ENCODE results near the gene PSEN1. TPM values are rescaled to one million over a fixed set of nuclear protein-coding genes. Genes with fewer than 3 reads are reported as not detected.
A peak's percentile ranks its signal among the peaks of the same experiment; 100 is the strongest.

PSEN1 gene
- total RNA-seq: 10 to 100 TPM; 23.5 to 23.7 TPM

DNA sequence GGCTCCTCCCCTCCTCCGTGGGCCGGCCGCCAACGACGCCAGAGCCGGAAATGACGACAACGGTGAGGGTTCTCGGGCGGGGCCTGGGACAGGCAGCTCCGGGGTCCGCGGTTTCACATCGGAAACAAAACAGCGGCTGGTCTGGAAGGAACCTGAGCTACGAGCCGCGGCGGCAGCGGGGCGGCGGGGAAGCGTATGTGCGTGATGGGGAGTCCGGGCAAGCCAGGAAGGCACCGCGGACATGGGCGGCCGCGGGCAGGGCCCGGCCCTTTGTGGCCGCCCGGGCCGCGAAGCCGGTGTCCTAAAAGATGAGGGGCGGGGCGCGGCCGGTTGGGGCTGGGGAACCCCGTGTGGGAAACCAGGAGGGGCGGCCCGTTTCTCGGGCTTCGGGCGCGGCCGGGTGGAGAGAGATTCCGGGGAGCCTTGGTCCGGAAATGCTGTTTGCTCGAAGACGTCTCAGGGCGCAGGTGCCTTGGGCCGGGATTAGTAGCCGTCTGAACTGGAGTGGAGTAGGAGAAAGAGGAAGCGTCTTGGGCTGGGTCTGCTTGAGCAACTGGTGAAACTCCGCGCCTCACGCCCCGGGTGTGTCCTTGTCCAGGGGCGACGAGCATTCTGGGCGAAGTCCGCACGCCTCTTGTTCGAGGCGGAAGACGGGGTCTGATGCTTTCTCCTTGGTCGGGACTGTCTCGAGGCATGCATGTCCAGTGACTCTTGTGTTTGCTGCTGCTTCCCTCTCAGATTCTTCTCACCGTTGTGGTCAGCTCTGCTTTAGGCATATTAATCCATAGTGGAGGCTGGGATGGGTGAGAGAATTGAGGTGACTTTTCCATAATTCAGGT lies at the start of gene PSEN1:
TSS of gene PSEN1 (plus strand) at position 121 of the 839 bp plus-strand sequence. CDS start 11,513 bp downstream, outside the sequence.
- peak; percentile 99 for DNase-seq
- Mint-ChIP-seq H3K4me3 (peak within 1 kb of the TSS; percentile 85), H3K9me3 (peaks cover 15% of the 10 kb centered on the region), H3K27me3 (no peaks in the 10 kb centered on the region), H3K4me1 (peaks cover 16% of the 10 kb centered on the region), H3K27ac (peak within 1 kb of the TSS; percentile 89), H3K36me3 (peaks cover 23% of the 10 kb centered on the region)

- no peak overlapping the region for H3K4me3 Mint-ChIP-seq
- H3K9me3 Mint-ChIP-seq: no peaks in the 10 kb centered on the region
- peaks cover 12% of the 10 kb centered on the region for H3K4me1 Mint-ChIP-seq
- peak overlapping the region; percentile 58 for H3K27ac Mint-ChIP-seq
- H3K36me3 Mint-ChIP-seq: peaks cover 45% of the 10 kb centered on the region
- DNase-seq: no peak
- H3K27me3 Mint-ChIP-seq: no peaks in the 10 kb centered on the region
Observed at GRCh38 chr14:73091044-73091443, 45.3 kb upstream of the PSEN1 start.

- H3K9me3 Mint-ChIP-seq: no peaks in the 10 kb centered on the region
- peaks cover 19% of the 10 kb centered on the region for H3K36me3 Mint-ChIP-seq
- no peak overlapping the region for H3K4me3 Mint-ChIP-seq
- H3K4me1 Mint-ChIP-seq: peaks cover 6% of the 10 kb centered on the region
- no peaks in the 10 kb centered on the region for H3K27me3 Mint-ChIP-seq
- no peak overlapping the region for H3K27ac Mint-ChIP-seq
- DNase-seq: no peak
Observed at GRCh38 chr14:73097421-73097820, 38.9 kb upstream of the PSEN1 start.

DNA sequence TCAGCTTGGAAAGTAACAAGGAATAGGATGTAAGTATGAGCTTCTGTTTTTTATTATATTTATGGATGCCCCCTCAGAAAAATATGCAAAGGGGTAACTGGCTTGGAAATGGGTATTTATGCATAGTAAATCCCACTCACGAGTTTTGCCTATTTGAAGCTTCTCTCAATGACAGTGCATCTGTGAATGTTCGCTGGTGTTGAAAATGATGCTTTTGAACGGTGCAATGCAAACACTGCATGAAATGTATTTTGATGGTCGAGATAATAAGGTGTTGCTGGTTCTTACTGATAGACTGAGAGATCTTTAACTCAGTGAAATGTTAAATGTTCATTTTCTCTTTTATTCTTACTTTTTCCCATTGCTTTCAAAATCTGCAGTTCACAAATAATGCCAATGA lies 36.0 kb upstream of the PSEN1 start:
- peaks cover 24% of the 10 kb centered on the region for H3K36me3 Mint-ChIP-seq

GRCh38 chr14:73102806-73103497 lies 33.4 kb upstream of the PSEN1 start:
- Mint-ChIP-seq H3K27me3 (no peaks in the 10 kb centered on the region), H3K9me3 (no peaks in the 10 kb centered on the region), H3K4me1 (no peaks in the 10 kb centered on the region), H3K4me3 (no peak overlapping the region), H3K36me3 (peaks cover 32% of the 10 kb centered on the region), H3K27ac (no peak overlapping the region)
- no peak for DNase-seq

More for the DNA sequence above, 36.0 kb upstream of the PSEN1 start:
- Mint-ChIP-seq H3K4me3 (no peak overlapping the region), H3K4me1 (no peaks in the 10 kb centered on the region), H3K27me3 (no peaks in the 10 kb centered on the region), H3K9me3 (no peaks in the 10 kb centered on the region), H3K27ac (no peak overlapping the region)
- DNase-seq: no peak

DNA sequence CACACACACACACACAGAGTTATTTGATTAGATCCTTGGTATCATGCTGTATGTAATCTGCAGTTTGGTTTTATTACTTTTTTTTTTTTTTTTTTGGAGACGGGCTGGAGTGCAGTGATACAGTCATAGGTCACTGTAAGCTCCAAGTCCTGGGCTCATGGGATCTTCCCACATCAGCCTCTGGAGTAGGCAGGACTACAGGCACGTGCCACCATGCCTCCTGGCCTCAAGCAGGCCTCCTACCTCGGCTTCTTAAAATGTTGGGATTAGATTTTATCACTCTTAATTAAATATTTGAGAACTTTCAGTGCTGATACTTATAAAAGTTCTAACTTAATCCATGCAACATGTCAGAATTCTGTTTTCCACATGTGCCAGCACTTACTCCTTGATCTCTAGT lies 31.3 kb upstream of the PSEN1 start:
- no peak for DNase-seq
- peaks cover 31% of the 10 kb centered on the region for H3K36me3 Mint-ChIP-seq
- no peak overlapping the region for H3K4me3 Mint-ChIP-seq
- H3K27ac Mint-ChIP-seq: no peak overlapping the region
- H3K27me3 Mint-ChIP-seq: no peaks in the 10 kb centered on the region
- no peaks in the 10 kb centered on the region for H3K4me1 Mint-ChIP-seq
- no peaks in the 10 kb centered on the region for H3K9me3 Mint-ChIP-seq

DNA sequence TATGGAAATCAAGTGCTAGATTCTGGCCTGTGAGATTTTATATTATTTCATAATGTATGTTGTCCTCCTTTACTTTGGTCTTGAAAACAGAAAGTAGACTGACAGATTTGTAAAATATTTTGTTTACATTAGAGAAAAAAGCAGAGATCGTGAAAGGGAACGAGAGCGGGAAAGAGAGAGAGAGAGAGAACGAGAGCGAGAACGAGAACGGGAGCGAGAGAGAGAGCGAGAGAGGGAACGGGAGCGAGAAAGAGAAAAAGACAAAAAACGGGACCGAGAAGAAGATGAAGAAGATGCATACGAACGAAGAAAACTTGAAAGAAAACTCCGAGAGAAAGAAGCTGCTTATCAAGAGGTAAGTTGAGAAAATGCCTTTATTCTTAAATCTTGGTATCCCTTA lies 30.6 kb upstream of the PSEN1 start:
- no peaks in the 10 kb centered on the region for H3K9me3 Mint-ChIP-seq
- no peak for DNase-seq
- H3K27ac Mint-ChIP-seq: no peak overlapping the region
- peaks cover 28% of the 10 kb centered on the region for H3K36me3 Mint-ChIP-seq
- H3K27me3 Mint-ChIP-seq: no peaks in the 10 kb centered on the region
- no peak overlapping the region for H3K4me3 Mint-ChIP-seq
- no peaks in the 10 kb centered on the region for H3K4me1 Mint-ChIP-seq

- Mint-ChIP-seq H3K4me3 (no peak overlapping the region), H3K9me3 (no peaks in the 10 kb centered on the region), H3K4me1 (peaks cover 7% of the 10 kb centered on the region), H3K27me3 (no peaks in the 10 kb centered on the region), H3K36me3 (peaks cover 32% of the 10 kb centered on the region), H3K27ac (peak overlapping the region; percentile 2)
- DNase-seq: no peak
Observed at GRCh38 chr14:73116079-73116665, 20.1 kb upstream of the PSEN1 start.

GRCh38 chr14:73124180-73124894 lies 12.0 kb upstream of the PSEN1 start:
- Mint-ChIP-seq H3K4me3 (no peak overlapping the region), H3K27ac (no peak overlapping the region), H3K27me3 (no peaks in the 10 kb centered on the region), H3K36me3 (peaks cover 12% of the 10 kb centered on the region), H3K4me1 (no peaks in the 10 kb centered on the region), H3K9me3 (no peaks in the 10 kb centered on the region)
- no peak for DNase-seq

GRCh38 chr14:73125169-73125588 lies 11.1 kb upstream of the PSEN1 start:
- no peaks in the 10 kb centered on the region for H3K9me3 Mint-ChIP-seq
- H3K36me3 Mint-ChIP-seq: peaks cover 12% of the 10 kb centered on the region
- no peaks in the 10 kb centered on the region for H3K27me3 Mint-ChIP-seq
- no peak overlapping the region for H3K4me3 Mint-ChIP-seq
- DNase-seq: no peak
- H3K4me1 Mint-ChIP-seq: no peaks in the 10 kb centered on the region
- H3K27ac Mint-ChIP-seq: no peak overlapping the region

GRCh38 chr14:73125746-73126145 lies 10.6 kb upstream of the PSEN1 start:
- peak overlapping the region; percentile 22 for H3K27ac Mint-ChIP-seq
- no peak overlapping the region for H3K4me3 Mint-ChIP-seq
- peaks cover 12% of the 10 kb centered on the region for H3K36me3 Mint-ChIP-seq

DNA sequence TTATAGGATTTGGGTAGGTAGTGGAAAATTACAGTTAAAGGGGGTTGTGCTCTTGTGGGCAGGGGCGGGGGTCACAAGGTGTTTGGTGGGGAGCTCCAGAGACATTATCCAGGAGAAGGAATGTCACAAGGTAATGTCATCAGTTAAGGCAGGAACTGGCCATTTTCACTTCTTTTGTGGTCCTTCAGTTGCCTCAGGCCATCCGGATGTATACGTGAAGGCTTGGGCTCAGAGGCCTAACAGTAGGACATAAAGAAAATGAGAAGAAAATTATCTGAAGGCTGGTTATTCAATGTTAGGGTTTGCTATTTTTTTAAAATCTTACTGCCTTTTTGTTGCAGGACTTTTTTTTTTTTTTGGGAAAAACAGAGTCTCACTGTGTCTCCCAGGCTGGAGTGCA lies 2.5 kb upstream of the PSEN1 start:
- Mint-ChIP-seq H3K27ac (no peak overlapping the region), H3K4me3 (no peak overlapping the region), H3K9me3 (peaks cover 15% of the 10 kb centered on the region), H3K36me3 (peaks cover 19% of the 10 kb centered on the region), H3K4me1 (peaks cover 11% of the 10 kb centered on the region), H3K27me3 (no peaks in the 10 kb centered on the region)
- DNase-seq: no peak

More at GRCh38 chr14:73125746-73126145, 10.6 kb upstream of the PSEN1 start:
- Mint-ChIP-seq H3K27me3 (no peaks in the 10 kb centered on the region), H3K9me3 (no peaks in the 10 kb centered on the region), H3K4me1 (no peaks in the 10 kb centered on the region)
- DNase-seq: no peak

- Mint-ChIP-seq H3K4me3 (peak overlapping the region; percentile 85), H3K27me3 (no peaks in the 10 kb centered on the region), H3K27ac (peak overlapping the region; percentile 89), H3K36me3 (peaks cover 21% of the 10 kb centered on the region), H3K9me3 (peaks cover 15% of the 10 kb centered on the region), H3K4me1 (peaks cover 14% of the 10 kb centered on the region)
- no peak for DNase-seq
Observed at GRCh38 chr14:73136085-73136386, 271 bp upstream of the PSEN1 start.

DNA sequence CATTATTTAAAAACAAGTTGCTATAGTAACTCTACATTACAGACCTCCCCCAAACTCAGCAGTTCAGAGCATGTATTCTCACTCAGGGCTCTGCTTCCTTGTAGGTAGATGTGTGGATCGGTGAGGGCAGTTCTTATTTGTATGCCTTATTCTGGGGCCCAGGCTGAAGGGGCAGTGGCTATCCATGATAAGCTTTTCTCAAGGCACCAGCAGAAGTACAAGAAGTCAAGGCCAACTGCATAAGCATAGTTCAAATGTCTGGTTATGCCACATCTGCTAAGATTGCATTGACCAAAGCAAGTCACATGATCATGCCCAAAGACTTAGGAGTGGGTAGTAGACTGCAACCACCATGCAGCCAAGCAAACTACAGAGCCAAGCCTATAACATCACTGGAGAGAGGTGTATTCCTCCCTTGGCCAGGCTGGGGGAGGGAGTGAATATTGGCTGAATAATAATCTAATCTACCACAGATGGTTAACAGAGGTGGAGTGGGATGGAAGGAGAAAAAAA lies 4.6 kb downstream of the PSEN1 start:
- Mint-ChIP-seq H3K4me3 (no peak overlapping the region), H3K27me3 (no peaks in the 10 kb centered on the region), H3K27ac (no peak overlapping the region), H3K4me1 (peaks cover 34% of the 10 kb centered on the region), H3K9me3 (no peaks in the 10 kb centered on the region), H3K36me3 (peaks cover 9% of the 10 kb centered on the region)
- DNase-seq: no peak

DNA sequence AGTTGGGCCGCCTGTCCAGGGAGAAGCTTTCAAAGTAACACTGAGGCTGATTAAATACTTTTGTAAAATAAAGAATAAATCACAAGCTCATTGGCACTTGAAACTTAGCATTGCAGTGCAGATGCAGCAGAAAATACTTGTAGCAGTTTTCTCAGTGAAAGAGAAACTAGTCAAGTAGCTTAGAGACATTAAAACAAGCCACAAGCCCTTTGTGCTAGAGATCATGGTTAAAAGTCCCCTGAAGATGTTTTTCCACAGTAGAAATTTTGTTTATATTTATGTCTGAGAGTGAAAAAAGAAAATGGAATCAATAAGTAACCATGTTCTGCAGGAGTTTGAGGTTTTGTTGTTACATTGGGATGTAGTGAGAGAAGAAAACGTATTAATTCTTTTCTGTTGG lies 5.9 kb downstream of the PSEN1 start:
- Mint-ChIP-seq H3K27me3 (no peaks in the 10 kb centered on the region), H3K9me3 (no peaks in the 10 kb centered on the region), H3K27ac (no peak overlapping the region), H3K4me3 (no peak overlapping the region), H3K4me1 (peaks cover 30% of the 10 kb centered on the region), H3K36me3 (peaks cover 7% of the 10 kb centered on the region)
- DNase-seq: no peak
